GM23338 (cell line): ENCODE measurements around the gene WDR91. TPM values are rescaled to one million over a fixed set of nuclear protein-coding genes. Genes with fewer than 3 reads are reported as not detected.

Source experiments
- ATAC-seq: fragments of 200-7000 bp; cut with Tn5 transposase; 3 replicates; pipeline ENCODE4 v1.9.1; 2020
- DNase-seq: peaks from one replicate; pipeline ENCODE4 v3.0.0-alpha.2; 2015; ENCODE audit warnings: low spot score
- H2AFZ ChIP-seq: fragments of 200-600 bp; sonication (generic); 2 replicates; pipeline ENCODE4 v1.8.0; 2016; ENCODE audit warnings: antibody characterized with exemption, mild to moderate bottlenecking, moderate library complexity
- H3F3A ChIP-seq: fragments of 200-600 bp; sonication (generic); replicated peaks from 2 replicates; pipeline ENCODE4 v1.8.0; 2017; ENCODE audit warnings: antibody characterized with exemption, mixed run types, low read depth
- H3K27ac ChIP-seq: fragments of 200-600 bp; sonication (generic); 2 replicates; pipeline ENCODE4 v1.6.1; 2016; ENCODE audit warnings: low read depth
- H3K27me3 ChIP-seq: fragments of 200-600 bp; sonication (generic); 2 replicates; pipeline ENCODE4 v1.8.0; 2016; ENCODE audit warnings: mild to moderate bottlenecking, mixed run types, moderate library complexity; ENCODE audit not compliant: insufficient read depth
- H3K36me3 ChIP-seq: fragments of 200-600 bp; sonication (generic); 2 replicates; pipeline ENCODE4 v1.8.0; 2016; ENCODE audit warnings: mild to moderate bottlenecking; ENCODE audit not compliant: insufficient read depth
- H3K4me1 ChIP-seq: fragments of 200-600 bp; sonication (generic); 2 replicates; pipeline ENCODE4 v1.8.0; 2016; ENCODE audit warnings: mild to moderate bottlenecking, moderate library complexity; ENCODE audit not compliant: insufficient read depth
- H3K4me2 ChIP-seq: fragments of 200-600 bp; sonication (generic); 2 replicates; pipeline ENCODE4 v1.7.1; 2017; ENCODE audit warnings: mixed run types
- H3K4me3 ChIP-seq: fragments of 200-600 bp; sonication (generic); 2 replicates; pipeline ENCODE4 v1.6.1; 2016; ENCODE audit warnings: mixed run types
- H3K79me2 ChIP-seq: fragments of 200-600 bp; sonication (generic); replicated peaks from 2 replicates; pipeline ENCODE4 v1.8.0; 2017; ENCODE audit warnings: mild to moderate bottlenecking; ENCODE audit not compliant: insufficient read depth
- H3K9me2 ChIP-seq: fragments of 200-600 bp; sonication (generic); 2 replicates; pipeline ENCODE4 v1.8.0; 2017; ENCODE audit not compliant: insufficient read depth
- H4K20me1 ChIP-seq: fragments of 200-600 bp; sonication (generic); replicated peaks from 2 replicates; pipeline ENCODE4 v1.8.0; 2017; ENCODE audit warnings: mild to moderate bottlenecking; ENCODE audit not compliant: insufficient read depth
- H3K27ac Mint-ChIP-seq: 2 replicates; pipeline ENCODE4 v1.8.0; 2020; ENCODE audit warnings: inconsistent platforms, mild to moderate bottlenecking, moderate library complexity, mixed read lengths
- H3K27me3 Mint-ChIP-seq: 3 replicates; pipeline ENCODE4 v1.8.0; 2022; ENCODE audit warnings: low read depth, mild to moderate bottlenecking, moderate library complexity, mixed read lengths, inconsistent platforms; ENCODE audit not compliant: insufficient read depth, poor library complexity
- H3K36me3 Mint-ChIP-seq: 3 replicates; pipeline ENCODE4 v1.8.0; 2021; ENCODE audit warnings: low read depth, mild to moderate bottlenecking, inconsistent platforms, moderate library complexity, mixed read lengths
- H3K4me1 Mint-ChIP-seq: 3 replicates; pipeline ENCODE4 v1.8.0; 2020; ENCODE audit warnings: mild to moderate bottlenecking, inconsistent platforms, mixed read lengths
- H3K4me3 Mint-ChIP-seq: 3 replicates; pipeline ENCODE4 v1.8.0; 2021; ENCODE audit warnings: moderate library complexity, mild to moderate bottlenecking, inconsistent platforms, mixed read lengths
- H3K9me3 Mint-ChIP-seq: 3 replicates; pipeline ENCODE4 v1.8.0; 2020; ENCODE audit warnings: moderate library complexity, mild to moderate bottlenecking, inconsistent platforms, mixed read lengths
- EZH2 ChIP-seq: fragments of 200-600 bp; sonication (generic); IDR thresholded peaks from one replicate; pipeline ENCODE4 v1.8.0; 2017; ENCODE audit warnings: antibody characterized with exemption, mild to moderate bottlenecking, low read depth; ENCODE audit not compliant: unreplicated experiment
- NANOG ChIP-seq: IDR thresholded peaks from 2 replicates; pipeline ENCODE4 v1.6.1; 2016; ENCODE audit warnings: antibody characterized with exemption, borderline replicate concordance
- POLR2AphosphoS5 ChIP-seq: IDR thresholded peaks from 2 replicates; pipeline ENCODE4 v1.6.1; 2016; ENCODE audit warnings: antibody characterized with exemption, low read depth
- REST ChIP-seq: IDR thresholded peaks from one replicate; pipeline ENCODE4 v1.6.1; 2018; ENCODE audit warnings: antibody characterized with exemption; ENCODE audit not compliant: unreplicated experiment
- ZNF114 ChIP-seq: fragments of 250-450 bp; sonication (Bioruptor Pico); IDR thresholded peaks from 2 replicates; pipeline ENCODE4 v1.5.0; 2020; ENCODE audit warnings: mild to moderate bottlenecking, moderate library complexity
- ZNF331 ChIP-seq: fragments of 250-450 bp; sonication (Bioruptor Pico); IDR thresholded peaks from 2 replicates; pipeline ENCODE4 v1.5.0; 2020; ENCODE audit warnings: low read depth, mild to moderate bottlenecking, moderate library complexity
- ZNF462 ChIP-seq: fragments of 250-450 bp; sonication (Bioruptor Pico); IDR thresholded peaks from 2 replicates; pipeline ENCODE4 v1.5.0; 2020; ENCODE audit warnings: mild to moderate bottlenecking, moderate library complexity
- polyA plus RNA-seq: library from polyadenylated mRNA; unstranded; fragments of >200 nt; fragmentation: Nextera tagmentation; extraction: Ambion mirVana; gene quantifications from 2 replicates; pipeline ENCODE4 v1.2.1, GENCODE V29; 2016
- total RNA-seq: library from RNA; depleted of rRNA; stranded (reverse); fragments of >200 nt; shearing (Covaris generic); gene quantifications from 2 replicates; pipeline ENCODE4 v1.2.3, GENCODE V29; 2014

The WDR91 gene
- total and polyA plus RNA-seq, 2 experiments from 2014 or later = 5.8 to 32.6 TPM

- TF ChIP-seq ZNF462 (CRISPR knock-in tag) (no peak), POLR2AphosphoS5 (no peak), ZNF331 (no peak), REST (no peak)
Observed at GRCh38 chr7:135236727-135237126, 25.4 kb upstream of the WDR91 start (continued).

- DNase-seq (no peak), ATAC-seq (no peak)
- H3K4me1 ChIP-seq = peaks cover 15% of the 10 kb centered on the region; the same call in 1 of the 2 replicates
- H3K36me3 ChIP-seq = no peaks in the 10 kb centered on the region
- H3K27me3 Mint-ChIP-seq = no peaks in the 10 kb centered on the region
- H3K4me3 Mint-ChIP-seq = no peak overlapping the region
- H3K9me3 Mint-ChIP-seq = no peaks in the 10 kb centered on the region
- no peaks in the 10 kb centered on the region for H4K20me1 ChIP-seq
- no peak overlapping the region for H3K27ac Mint-ChIP-seq
- H3K27me3 ChIP-seq = no peaks in the 10 kb centered on the region
- no peak overlapping the region for H2AFZ ChIP-seq
- no peak overlapping the region for H3K4me2 ChIP-seq
- H3F3A ChIP-seq = 0 out of 2 replicates have a peak, but pooled peaks cover 3% of the 10 kb centered on the region
- 0 out of 2 replicates have a peak, but pooled peaks cover 3% of the 10 kb centered on the region for H3K9me2 ChIP-seq
- peaks cover 18% of the 10 kb centered on the region for H3K4me1 Mint-ChIP-seq
- H3K4me3 ChIP-seq = no peak overlapping the region
- H3K27ac ChIP-seq = no peak overlapping the region
- no peaks in the 10 kb centered on the region for H3K79me2 ChIP-seq
- H3K36me3 Mint-ChIP-seq = no peaks in the 10 kb centered on the region; the same call in 2 of the 3 replicates
- no peak for TF ChIP-seq EZH2
- TF ChIP-seq ZNF114 (CRISPR knock-in tag) = no peak
- no peak for TF ChIP-seq REST
- no peak for TF ChIP-seq NANOG
Observed at GRCh38 chr7:135235841-135236240, 24.5 kb upstream of the WDR91 start.
